GM12878 (cell line): ENCODE measurements around the gene HMGXB4. TPM values are rescaled to one million over a fixed set of nuclear protein-coding genes. Genes with fewer than 3 reads are reported as not detected.

Source experiments
- ATAC-seq: fragments of 200-7000 bp; cut with Tn5 transposase; 3 replicates; pipeline ENCODE4 v1.9.1; 2020; ENCODE audit warnings: mild to moderate bottlenecking, moderate library complexity
- BruUV-seq: library from RNA; stranded (reverse); fragments of 400-500 nt; replicated peaks from 2 replicates; lab custom pipeline; 2021; lab: Mats Ljungman, UMichigan
- CTCF ChIA-PET: fragments of 300-600 bp; sonication (Branson Sonifier 250); formaldehyde crosslinking; extraction: SDS; loops from one replicate; lab custom pipeline; 2021; ENCODE audit warnings: inconsistent platforms; lab: Yijun Ruan, JAX
- POLR2A ChIA-PET: fragments of 350-600 bp; formaldehyde crosslinking; extraction: SDS; loops from one replicate; lab custom pipeline; 2021; ENCODE audit warnings: inconsistent platforms; lab: Charles Lee
- RAD21 ChIA-PET: fragments of 300-600 bp; sonication (Branson Sonifier 250); formaldehyde crosslinking; loops from one replicate; lab custom pipeline; 2023; ENCODE audit warnings: antibody characterized with exemption; ENCODE audit not compliant: unreplicated experiment; lab: Charles Lee
- SMC1A ChIA-PET: fragments of 300-600 bp; sonication (Branson Sonifier 250); formaldehyde crosslinking; loops from one replicate; lab custom pipeline; 2023; ENCODE audit not compliant: unreplicated experiment, uncharacterized antibody; lab: Charles Lee
- DNase-seq: peaks from one replicate; pipeline ENCODE4 v3.0.0-alpha.2; 2011; ENCODE audit warnings: low read depth, low spot score
- FAIRE-seq: peaks from 3 replicates; lab custom pipeline; 2011; peaks lifted over from hg19 to GRCh38; lab: Jason Lieb, UNC
- H2AFZ ChIP-seq: 2 replicates; pipeline ENCODE4 v1.6.0; 2011; ENCODE audit warnings: low read depth, low read length, control low read depth; ENCODE audit not compliant: control insufficient read depth
- H3K27ac ChIP-seq: 2 replicates; pipeline ENCODE4 v1.5.1; 2011; ENCODE audit warnings: control low read depth; ENCODE audit not compliant: control insufficient read depth, insufficient read depth
- H3K27me3 ChIP-seq, 2 experiments: replicated peaks in 1 of 2; 2 replicates each; pipeline versions ENCODE4 v1.6.0 to v1.6.1; 2011; ENCODE audit warnings: low read length in 1 of 2; ENCODE audit not compliant: control insufficient read depth in 2 of 2, insufficient read depth in 2 of 2
- H3K36me3 ChIP-seq, 2 experiments: 2 replicates each; pipeline ENCODE4 v1.5.1; 2011; ENCODE audit warnings: low read length in 1 of 2; ENCODE audit not compliant: control insufficient read depth in 2 of 2, insufficient read depth in 2 of 2
- H3K4me1 ChIP-seq: 2 replicates; pipeline ENCODE4 v1.6.1; 2011; ENCODE audit warnings: mild to moderate bottlenecking, low read length, moderate library complexity, mixed read lengths; ENCODE audit not compliant: control insufficient read depth, insufficient read depth
- H3K4me2 ChIP-seq: 2 replicates; pipeline ENCODE4 v1.6.0; 2011; ENCODE audit warnings: control low read depth; ENCODE audit not compliant: control insufficient read depth, insufficient read depth
- H3K4me3 ChIP-seq: fragments of 200-600 bp; sonication (generic); 2 replicates; pipeline ENCODE4 v1.5.1; 2016
- H3K79me2 ChIP-seq: 2 replicates; pipeline ENCODE4 v1.6.0; 2011; ENCODE audit warnings: low read length; ENCODE audit not compliant: control insufficient read depth, insufficient read depth
- H3K9ac ChIP-seq: 2 replicates; pipeline ENCODE4 v1.8.0; 2011; ENCODE audit warnings: low read length, control low read depth, mixed read lengths; ENCODE audit not compliant: control insufficient read depth, insufficient read depth
- H3K9me3 ChIP-seq: replicated peaks from 3 replicates; pipeline ENCODE4 v1.5.1; 2011; ENCODE audit warnings: mild to moderate bottlenecking, low read length; ENCODE audit not compliant: control insufficient read depth, insufficient read depth
- H4K20me1 ChIP-seq: 2 replicates; pipeline ENCODE4 v1.6.0; 2011; ENCODE audit not compliant: control insufficient read depth, insufficient read depth
- ATF7 ChIP-seq: fragments of 450-650 bp; IDR thresholded peaks from 2 replicates; pipeline ENCODE4 v1.6.1; 2016; ENCODE audit warnings: low read depth, mild to moderate bottlenecking
- BCL11A ChIP-seq: IDR thresholded peaks from 2 replicates; pipeline ENCODE4 v1.6.1; 2011; ENCODE audit warnings: low read depth, low read length
- IKZF1 ChIP-seq: fragments of 450-650 bp; conservative IDR thresholded peaks from 2 replicates; pipeline ENCODE4 v1.6.1; 2017; ENCODE audit warnings: antibody characterized with exemption, mild to moderate bottlenecking
- NR2F1 ChIP-seq: fragments of 450-650 bp; conservative IDR thresholded peaks from 2 replicates; pipeline ENCODE4 v1.6.1; 2017; ENCODE audit warnings: mild to moderate bottlenecking
- PML ChIP-seq: IDR thresholded peaks from 2 replicates; pipeline ENCODE4 v1.6.1; 2012; ENCODE audit warnings: low read length, inconsistent platforms
- RAD21 ChIP-seq: IDR thresholded peaks from 2 replicates; pipeline ENCODE4 v1.6.1; 2011; ENCODE audit warnings: mild to moderate bottlenecking, low read depth, low read length, moderate library complexity; ENCODE audit not compliant: insufficient read depth
- RB1 ChIP-seq: fragments of 450-650 bp; formaldehyde crosslinking; IDR thresholded peaks from 2 replicates; pipeline ENCODE4 v1.6.1; 2017; ENCODE audit warnings: mild to moderate bottlenecking, borderline replicate concordance
- TAF1 ChIP-seq: IDR thresholded peaks from 2 replicates; pipeline ENCODE4 v1.6.1; 2011; ENCODE audit warnings: mild to moderate bottlenecking, low read depth, low read length, borderline replicate concordance
- ZNF687 ChIP-seq: fragments of 450-650 bp; IDR thresholded peaks from 2 replicates; pipeline ENCODE4 v1.6.1; 2017; ENCODE audit warnings: mild to moderate bottlenecking, moderate library complexity
- WGBS: methylation state at CpG from one replicate; pipeline ENCODE4 v1.1.6; 2016; ENCODE audit warnings: low lambda C conversion rate; ENCODE audit not compliant: insufficient replicate concordance, insufficient coverage; ENCODE audit errors: missing lambda C conversion rate; 5-methylcytosine and 5-hydroxymethylcytosine counted together
- in situ Hi-C: fragments of 300-500 bp; cut with MboI; formaldehyde crosslinking; loops from 9 replicates; pipeline ENCODE4 v1.14.3; 2018; ENCODE audit warnings: mixed read lengths
- intact Hi-C: fragments of 100-400 bp; cut with micrococcal nuclease; formaldehyde crosslinking; loops from one replicate; pipeline ENCODE4 v1.14.2; 2022; ENCODE audit not compliant: unreplicated experiment
- polyA plus RNA-seq, 11 experiments: library from polyadenylated mRNA; depleted of rRNA in 4 of 11; unstranded in 6 of 11; stranded (reverse) in 5 of 11; fragments of >200 nt; fragmentation: Nextera tagmentation in 4 of 11; fragmentation: Illumina TruSeq in 1 of 11; extraction: Ambion mirVana in 4 of 11; extraction: Trizol in 1 of 11; gene quantifications; 1 replicate in 1 of 11; 2 replicates in 10 of 11; pipeline versions ENCODE4 v1.2.1 to v1.2.3, GENCODE V29; 2011 to 2016; ENCODE audit warnings: inconsistent platforms in 2 of 11, missing spikeins in 2 of 11, low read depth in 1 of 11
- total RNA-seq, 4 experiments: library from RNA; depleted of rRNA in 3 of 4; stranded (reverse); fragments of >200 nt in 3 of 4; fragmentation: Illumina TruSeq in 1 of 4; extraction: Trizol in 1 of 4; gene quantifications; 2 replicates each; pipeline versions ENCODE4 v1.2.1 to v1.2.3, GENCODE V29; 2013 to 2021

HMGXB4 gene
- total and polyA plus RNA-seq, 10 of the 15 experiments (the other 5 are each of a cell fraction or from before 2014, with no cell fraction given): 15.5 to 44.5 (median 24.9) TPM

- TF ChIP-seq ZNF687 (no peak), TAF1 (no peak)
Observed at GRCh38 chr22:35325209-35325608, 67.9 kb downstream of the HMGXB4 start (continued).

GRCh38 chr22:35326854-35327562, 69.7 kb downstream of the HMGXB4 start:
- Histone ChIP-seq H3K27me3 (no peaks in the 10 kb centered on the region), H3K4me2 (no peak overlapping the region), H2AFZ (no peak overlapping the region), H3K27ac (no peak overlapping the region), H3K79me2 (no peaks in the 10 kb centered on the region), H4K20me1 (no peaks in the 10 kb centered on the region), H3K36me3 (peaks cover 0 to 32% of the 10 kb centered on the region in 2 experiments; a peak in 3 of 4 replicates), H3K9ac (no peak overlapping the region), H3K4me3 (no peak overlapping the region), H3K9me3 (no peaks in the 10 kb centered on the region), H3K4me1 (peaks cover 9% of the 10 kb centered on the region)
- ChIA-PET CTCF (no interaction called here), SMC1A (interaction anchor here (1.0 to 2.3 kb wide), 2 partner anchors 16 to 70 kb away, joined by 3 to 8 read pairs; partner anchors contain the start of gene HMGXB4), RAD21 (no interaction called here), POLR2A (no interaction called here)
- BruUV-seq: no TSS peak
- ATAC-seq: no peak
- in situ Hi-C loops (no loop called here), intact Hi-C loops (no loop called here)
- no peak for DNase-seq
- TF ChIP-seq NR2F1 (no peak), PML (no peak), BCL11A (no peak), IKZF1 (no peak), RB1 (no peak), ATF7 (no peak), RAD21 (no peak)
- FAIRE-seq: no peak
- 83% methylated on average over 17 of the region's 17 CpGs for WGBS
